Body of pancreas (tissue), 4 donors: Measurements from ENCODE around the gene DOK6.

ENCODE experiments used
- POLR2A ChIP-seq, 3 donors: fragments of 450-650 bp; IDR thresholded peaks; one replicate each; pipeline ENCODE4 v1.6.1; 2016; ENCODE audit warnings: antibody characterized with exemption in 3 of 3, mild to moderate bottlenecking in 2 of 3
- TF ChIP-seq, protein P1 (sequence below), 7 experiments: fragments of 450-650 bp in 4 of 7; fragments of 200-600 bp in 3 of 7; sonication (generic) in 3 of 7; IDR thresholded peaks; one replicate each; pipeline ENCODE4 v1.5.1; 2016 to 2019; ENCODE audit warnings: antibody characterized with exemption in 7 of 7

DNA sequence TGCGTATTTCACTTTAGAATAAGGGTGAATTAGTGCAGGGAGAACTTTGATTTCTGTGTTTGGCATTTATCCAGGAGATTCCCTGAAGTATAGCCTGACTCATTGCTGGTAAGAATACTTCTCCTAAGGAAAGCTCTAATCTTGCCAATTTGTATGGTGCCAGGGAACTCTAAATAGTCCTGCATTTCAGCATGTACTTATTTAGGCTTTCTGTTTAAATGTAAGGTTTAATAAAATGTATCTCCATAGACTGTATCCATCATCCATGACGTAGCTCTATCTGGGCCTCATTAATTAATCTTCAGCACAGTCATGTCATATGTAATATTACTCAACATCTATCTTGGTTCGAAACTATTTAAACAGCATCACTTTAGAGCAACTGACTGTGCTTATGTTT is 127.7 kb downstream of the DOK6 start:
- TF ChIP-seq, protein P1, sequence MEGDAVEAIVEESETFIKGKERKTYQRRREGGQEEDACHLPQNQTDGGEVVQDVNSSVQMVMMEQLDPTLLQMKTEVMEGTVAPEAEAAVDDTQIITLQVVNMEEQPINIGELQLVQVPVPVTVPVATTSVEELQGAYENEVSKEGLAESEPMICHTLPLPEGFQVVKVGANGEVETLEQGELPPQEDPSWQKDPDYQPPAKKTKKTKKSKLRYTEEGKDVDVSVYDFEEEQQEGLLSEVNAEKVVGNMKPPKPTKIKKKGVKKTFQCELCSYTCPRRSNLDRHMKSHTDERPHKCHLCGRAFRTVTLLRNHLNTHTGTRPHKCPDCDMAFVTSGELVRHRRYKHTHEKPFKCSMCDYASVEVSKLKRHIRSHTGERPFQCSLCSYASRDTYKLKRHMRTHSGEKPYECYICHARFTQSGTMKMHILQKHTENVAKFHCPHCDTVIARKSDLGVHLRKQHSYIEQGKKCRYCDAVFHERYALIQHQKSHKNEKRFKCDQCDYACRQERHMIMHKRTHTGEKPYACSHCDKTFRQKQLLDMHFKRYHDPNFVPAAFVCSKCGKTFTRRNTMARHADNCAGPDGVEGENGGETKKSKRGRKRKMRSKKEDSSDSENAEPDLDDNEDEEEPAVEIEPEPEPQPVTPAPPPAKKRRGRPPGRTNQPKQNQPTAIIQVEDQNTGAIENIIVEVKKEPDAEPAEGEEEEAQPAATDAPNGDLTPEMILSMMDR (IDR thresholded peaks at IDR 0.05) = no peak
- TF ChIP-seq POLR2A (IDR thresholded peaks at IDR 0.05) = no peak
